Keratinocyte (primary cell): ENCODE data around the gene CMYA5. TPM values are rescaled to one million over a fixed set of nuclear protein-coding genes. Genes with fewer than 3 reads are reported as not detected.

Experiments
- DNase-seq: peaks from one replicate; pipeline ENCODE4 v3.0.0-alpha.2; 2011; ENCODE audit warnings: low read depth, missing footprints, low spot score
- FAIRE-seq: peaks from 2 replicates; lab custom pipeline; 2011; peaks lifted over from hg19 to GRCh38; lab: Jason Lieb, UNC
- H2AFZ ChIP-seq: 2 replicates; pipeline ENCODE4 v1.6.0; 2012; ENCODE audit warnings: low read length, control low read depth, inconsistent platforms; ENCODE audit not compliant: control insufficient read depth
- H3K27ac ChIP-seq: 2 replicates; pipeline ENCODE4 v1.5.1; 2011; ENCODE audit warnings: low read length; ENCODE audit not compliant: control insufficient read depth, insufficient read depth
- H3K27me3 ChIP-seq: 3 replicates; pipeline ENCODE4 v1.6.0; 2011; ENCODE audit warnings: low read length; ENCODE audit not compliant: control insufficient read depth, insufficient read depth; ENCODE audit errors: extremely low read depth
- H3K36me3 ChIP-seq, 2 experiments: 2 replicates in 1 of 2; 3 replicates in 1 of 2; pipeline ENCODE4 v1.5.1; 2011; ENCODE audit warnings: low read length in 2 of 2, mild to moderate bottlenecking in 1 of 2; ENCODE audit not compliant: control insufficient read depth in 2 of 2, insufficient read depth in 2 of 2; ENCODE audit errors: extremely low read depth in 1 of 2
- H3K4me1 ChIP-seq: 3 replicates; pipeline ENCODE4 v1.5.1; 2011; ENCODE audit warnings: low read length; ENCODE audit not compliant: control insufficient read depth, insufficient read depth; ENCODE audit errors: extremely low read depth
- H3K4me2 ChIP-seq: 3 replicates; pipeline ENCODE4 v1.6.0; 2011; ENCODE audit warnings: low read depth, low read length; ENCODE audit not compliant: control insufficient read depth, insufficient read depth; ENCODE audit errors: extremely low read depth
- H3K4me3 ChIP-seq, 3 experiments: fragments of 200-600 bp in 1 of 3; sonication (generic) in 1 of 3; 2 replicates in 2 of 3; 3 replicates in 1 of 3; pipeline ENCODE4 v1.5.1; 2011 to 2016; ENCODE audit warnings: low read length in 3 of 3, mild to moderate bottlenecking in 3 of 3, control low read depth in 2 of 3, inconsistent platforms in 1 of 3, low read depth in 1 of 3, mixed read lengths in 1 of 3, mixed run types in 1 of 3, moderate library complexity in 1 of 3; ENCODE audit not compliant: control insufficient read depth in 2 of 3, insufficient read depth in 2 of 3; ENCODE audit errors: extremely low read depth in 1 of 3
- H3K79me2 ChIP-seq: 2 replicates; pipeline ENCODE4 v1.6.0; 2012; ENCODE audit warnings: low read length; ENCODE audit not compliant: control insufficient read depth, insufficient read depth
- H3K9ac ChIP-seq: 3 replicates; pipeline ENCODE4 v1.6.0; 2011; ENCODE audit warnings: low read length; ENCODE audit not compliant: control insufficient read depth, insufficient read depth; ENCODE audit errors: extremely low read depth
- H3K9me1 ChIP-seq: 3 replicates; pipeline ENCODE4 v1.6.0; 2011; ENCODE audit warnings: low read length; ENCODE audit not compliant: control insufficient read depth, insufficient read depth; ENCODE audit errors: extremely low read depth
- H3K9me3 ChIP-seq: 2 replicates; pipeline ENCODE4 v1.5.1; 2012; ENCODE audit warnings: low read depth, low read length; ENCODE audit not compliant: control insufficient read depth
- H4K20me1 ChIP-seq: 3 replicates; pipeline ENCODE4 v1.6.0; 2011; ENCODE audit warnings: low read length; ENCODE audit not compliant: control insufficient read depth, insufficient read depth; ENCODE audit errors: extremely low read depth
- EZH2 ChIP-seq: IDR thresholded peaks from one replicate; pipeline ENCODE4 v1.6.1; 2012; ENCODE audit warnings: inconsistent platforms, mild to moderate bottlenecking, low read length, moderate library complexity
- dilution Hi-C: fragments of 300-500 bp; cut with MboI; formaldehyde crosslinking; loops from one replicate; pipeline ENCODE4 v1.7.0; 2020; ENCODE audit warnings: low sequenced_read_pairs; ENCODE audit not compliant: extremely low pct_ligation_motif_present
- polyA plus RNA-seq, 5 experiments: library from polyadenylated mRNA; depleted of rRNA in 3 of 5; stranded (reverse) in 3 of 5; stranded (forward) in 1 of 5; unstranded in 1 of 5; fragments of >200 nt; gene quantifications; 1 replicate in 1 of 5; 2 replicates in 3 of 5; 3 replicates in 1 of 5; pipeline versions ENCODE4 v1.2.1 to v1.2.3, GENCODE V29; 2011 to 2012; ENCODE audit warnings: missing spikeins in 2 of 5, low read depth in 1 of 5, low replicate concordance in 1 of 5
- TF ChIP-seq, protein P1 (sequence below), 3 experiments: IDR thresholded peaks in 1 of 3; conservative IDR thresholded peaks in 1 of 3; optimal IDR thresholded peaks in 1 of 3; 2 replicates in 2 of 3; 3 replicates in 1 of 3; pipeline versions ENCODE3 to v1.5.1; 2011; ENCODE audit warnings: low read length in 3 of 3, mild to moderate bottlenecking in 3 of 3, moderate library complexity in 2 of 3, control low read depth in 1 of 3, inconsistent platforms in 1 of 3; ENCODE audit not compliant: insufficient read depth in 2 of 3; ENCODE audit errors: extremely low read depth in 1 of 3

The CMYA5 gene
- polyA plus RNA-seq, 1 donor (not counting 4 experiments of a cell fraction or from before 2014, with no cell fraction given), result 0.25 TPM

DNA sequence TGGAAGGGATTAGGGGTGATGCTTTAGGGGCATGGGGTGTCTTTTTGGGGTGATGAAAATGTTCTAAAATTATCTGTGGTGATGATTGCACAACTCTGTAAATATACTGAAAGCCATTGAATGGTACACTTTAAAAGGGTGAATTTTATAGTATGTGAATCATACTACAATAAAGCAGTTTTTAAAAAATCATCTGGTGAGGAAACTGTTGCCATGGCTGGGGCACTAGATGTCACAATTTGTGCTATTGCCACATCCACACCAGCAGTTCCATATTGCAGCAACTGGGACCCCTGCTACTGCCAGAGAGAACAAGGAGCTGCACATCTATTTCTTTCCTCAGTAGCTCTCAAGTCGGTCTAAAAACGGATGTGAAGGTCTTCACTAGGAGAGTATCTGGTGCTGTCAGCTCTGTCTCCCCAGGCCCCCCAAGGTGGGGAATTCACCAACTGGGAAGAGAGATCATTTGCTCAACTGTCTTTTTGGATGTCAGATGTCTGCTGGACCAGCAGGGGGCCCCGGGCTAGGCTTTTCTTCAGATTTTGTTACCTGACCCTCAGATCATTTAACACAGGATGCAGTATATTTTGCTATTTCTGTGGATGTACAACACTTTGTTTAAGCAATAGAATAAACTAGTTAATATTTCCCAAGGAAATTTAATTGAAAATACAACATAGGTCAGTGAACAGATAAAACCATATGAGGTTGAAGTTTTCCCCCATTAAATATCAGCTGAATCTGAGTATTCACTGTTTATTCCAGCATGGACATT, 13.2 kb downstream of the CMYA5 start:
- FAIRE-seq (no peak), DNase-seq (no peak)
- H3K4me1 ChIP-seq, result no peaks in the 10 kb centered on the region
- dilution Hi-C loops, result no loop called here
- H3K4me2 ChIP-seq, result no peak overlapping the region
- no peaks in the 10 kb centered on the region for H3K27me3 ChIP-seq
- H3K27ac ChIP-seq, result no peak overlapping the region
- TF ChIP-seq EZH2, result no peak
- TF ChIP-seq, protein P1, sequence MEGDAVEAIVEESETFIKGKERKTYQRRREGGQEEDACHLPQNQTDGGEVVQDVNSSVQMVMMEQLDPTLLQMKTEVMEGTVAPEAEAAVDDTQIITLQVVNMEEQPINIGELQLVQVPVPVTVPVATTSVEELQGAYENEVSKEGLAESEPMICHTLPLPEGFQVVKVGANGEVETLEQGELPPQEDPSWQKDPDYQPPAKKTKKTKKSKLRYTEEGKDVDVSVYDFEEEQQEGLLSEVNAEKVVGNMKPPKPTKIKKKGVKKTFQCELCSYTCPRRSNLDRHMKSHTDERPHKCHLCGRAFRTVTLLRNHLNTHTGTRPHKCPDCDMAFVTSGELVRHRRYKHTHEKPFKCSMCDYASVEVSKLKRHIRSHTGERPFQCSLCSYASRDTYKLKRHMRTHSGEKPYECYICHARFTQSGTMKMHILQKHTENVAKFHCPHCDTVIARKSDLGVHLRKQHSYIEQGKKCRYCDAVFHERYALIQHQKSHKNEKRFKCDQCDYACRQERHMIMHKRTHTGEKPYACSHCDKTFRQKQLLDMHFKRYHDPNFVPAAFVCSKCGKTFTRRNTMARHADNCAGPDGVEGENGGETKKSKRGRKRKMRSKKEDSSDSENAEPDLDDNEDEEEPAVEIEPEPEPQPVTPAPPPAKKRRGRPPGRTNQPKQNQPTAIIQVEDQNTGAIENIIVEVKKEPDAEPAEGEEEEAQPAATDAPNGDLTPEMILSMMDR (optimal IDR thresholded peaks at IDR 0.05 in 1 of 3, IDR thresholded peaks at IDR 0.05 in 1 of 3, conservative IDR thresholded peaks at IDR 0.05 in 1 of 3; ENCODE audit: extremely low read depth in 1 of 3, insufficient read depth in 2 of 3, low read length in 3 of 3), result peak; percentile 56 to 65 (median 62)
- H3K4me3 ChIP-seq, result no peak overlapping the region
- H3K79me2 ChIP-seq, result no peaks in the 10 kb centered on the region
- no peak overlapping the region for H3K9ac ChIP-seq
- peaks cover 0 to 2% of the 10 kb centered on the region in 2 experiments for H3K36me3 ChIP-seq
- no peaks in the 10 kb centered on the region for H3K9me1 ChIP-seq
- no peaks in the 10 kb centered on the region for H4K20me1 ChIP-seq
- H3K9me3 ChIP-seq, result no peaks in the 10 kb centered on the region
- no peak overlapping the region for H2AFZ ChIP-seq

DNA sequence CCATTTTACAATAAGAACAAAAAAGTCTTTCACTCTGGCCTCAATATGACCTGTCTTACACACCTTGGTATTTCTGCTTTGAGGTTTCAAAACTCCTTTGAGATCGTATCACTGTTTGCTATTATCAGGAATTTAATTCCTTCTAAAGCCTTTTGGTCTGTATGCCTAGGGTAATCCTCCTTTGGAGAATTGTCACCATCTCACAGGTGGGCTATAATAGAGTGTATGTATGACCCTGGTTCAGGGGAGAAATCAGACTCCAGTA, 13.7 kb downstream of the CMYA5 start:
- Histone ChIP-seq H4K20me1 (no peaks in the 10 kb centered on the region), H3K79me2 (no peaks in the 10 kb centered on the region), H3K4me2 (no peak overlapping the region), H3K27me3 (no peaks in the 10 kb centered on the region), H3K36me3 (peaks cover 0 to 2% of the 10 kb centered on the region in 2 experiments), H3K9me3 (no peaks in the 10 kb centered on the region), H3K4me3 (no peak overlapping the region), H3K4me1 (no peaks in the 10 kb centered on the region), H3K27ac (no peak overlapping the region), H3K9ac (no peak overlapping the region), H3K9me1 (no peaks in the 10 kb centered on the region), H2AFZ (no peak overlapping the region)
- TF ChIP-seq, protein P1 (optimal IDR thresholded peaks at IDR 0.05 in 1 of 3, IDR thresholded peaks at IDR 0.05 in 1 of 3, conservative IDR thresholded peaks at IDR 0.05 in 1 of 3; ENCODE audit: extremely low read depth in 1 of 3, insufficient read depth in 2 of 3, low read length in 3 of 3), result no peak
- TF ChIP-seq EZH2, result no peak
- FAIRE-seq, result no peak
- DNase-seq, result no peak
- dilution Hi-C loops, result no loop called here
